Left lobe of liver (tissue), 2 donors: ENCODE results near the gene PARVA. TPM values are rescaled to one million over a fixed set of nuclear protein-coding genes. Genes with fewer than 3 reads are reported as not detected.

ENCODE experiments used
- ATAC-seq: fragments of 200-7000 bp; cut with Tn5 transposase; one replicate; pipeline ENCODE4 v1.9.1; 2020; ENCODE audit warnings: mild to moderate bottlenecking, moderate library complexity
- DNase-seq: peaks from one replicate; pipeline ENCODE4 v3.0.0-alpha.2; 2020; ENCODE audit warnings: low spot score
- total RNA-seq: library from RNA; stranded (reverse); gene quantifications from one replicate; pipeline ENCODE4 v1.2.1, GENCODE V29; 2021
- donor health status: DM: no; HTN: no; CAD: no; lungs with moderate emphysema.
- donor health status: DM: no; HTN: yes; CAD: no.

PARVA gene
- total RNA-seq, 1 donor from 2014 or later = 22.4 TPM

GRCh38 chr11:12581923-12582322 lies 204.6 kb downstream of the PARVA start:
- no peak for ATAC-seq
- DNase-seq = no peak
